Suprapubic skin (tissue), 4 donors: ENCODE measurements around the gene PACS2. TPM values are rescaled to one million over a fixed set of nuclear protein-coding genes. Genes with fewer than 3 reads are reported as not detected.

ENCODE experiments used
- DNase-seq, 2 donors: peaks; one replicate each; pipeline ENCODE4 v3.0.0-alpha.2; 2019; ENCODE audit warnings: low spot score in 2 of 2
- H3K27ac ChIP-seq: fragments of 200-600 bp; sonication (generic); one replicate; pipeline ENCODE4 v1.5.1; 2019
- H3K27me3 ChIP-seq: fragments of 200-600 bp; sonication (generic); one replicate; pipeline ENCODE4 v1.5.1; 2019
- H3K36me3 ChIP-seq: fragments of 200-600 bp; sonication (generic); one replicate; pipeline ENCODE4 v1.5.1; 2019
- H3K4me1 ChIP-seq: fragments of 200-600 bp; sonication (generic); one replicate; pipeline ENCODE4 v1.5.1; 2019
- H3K4me3 ChIP-seq: fragments of 200-600 bp; sonication (generic); one replicate; pipeline ENCODE4 v1.5.1; 2019; ENCODE audit warnings: mild to moderate bottlenecking
- H3K9me3 ChIP-seq: fragments of 200-600 bp; sonication (generic); one replicate; pipeline ENCODE4 v1.5.1; 2019
- EP300 ChIP-seq: sonication (generic); formaldehyde crosslinking; IDR thresholded peaks from one replicate; pipeline ENCODE4 v1.6.1; 2017; ENCODE audit warnings: antibody characterized with exemption
- POLR2A ChIP-seq, 2 donors: fragments of 450-650 bp; IDR thresholded peaks; one replicate each; pipeline ENCODE4 v1.6.1; 2017; ENCODE audit warnings: antibody characterized with exemption in 2 of 2, mild to moderate bottlenecking in 2 of 2, moderate library complexity in 2 of 2
- POLR2AphosphoS5 ChIP-seq, 3 donors: sonication (generic); formaldehyde crosslinking; IDR thresholded peaks; one replicate each; pipeline ENCODE4 v1.6.1; 2017; ENCODE audit warnings: antibody characterized with exemption in 3 of 3
- WGBS: methylation state at CpG from one replicate; pipeline ENCODE4 v1.1.5; 2018; 5-methylcytosine and 5-hydroxymethylcytosine counted together
- total RNA-seq, 4 donors: library from RNA; depleted of rRNA; stranded (reverse); fragments of >200 nt; gene quantifications; one replicate each; pipeline ENCODE4 v1.1.0, GENCODE V29; 2016
- TF ChIP-seq, protein P1 (sequence below), 2 donors: fragments of 200-600 bp in 1 of 2; fragments of 450-650 bp in 1 of 2; sonication (generic) in 1 of 2; IDR thresholded peaks; one replicate each; pipeline ENCODE4 v1.5.1; 2016 to 2019; ENCODE audit warnings: antibody characterized with exemption in 2 of 2, mild to moderate bottlenecking in 1 of 2, moderate library complexity in 1 of 2

Gene PACS2
- total RNA-seq, 4 donors from 2014 or later: 41.9 to 100 (median 66.6) TPM

DNA sequence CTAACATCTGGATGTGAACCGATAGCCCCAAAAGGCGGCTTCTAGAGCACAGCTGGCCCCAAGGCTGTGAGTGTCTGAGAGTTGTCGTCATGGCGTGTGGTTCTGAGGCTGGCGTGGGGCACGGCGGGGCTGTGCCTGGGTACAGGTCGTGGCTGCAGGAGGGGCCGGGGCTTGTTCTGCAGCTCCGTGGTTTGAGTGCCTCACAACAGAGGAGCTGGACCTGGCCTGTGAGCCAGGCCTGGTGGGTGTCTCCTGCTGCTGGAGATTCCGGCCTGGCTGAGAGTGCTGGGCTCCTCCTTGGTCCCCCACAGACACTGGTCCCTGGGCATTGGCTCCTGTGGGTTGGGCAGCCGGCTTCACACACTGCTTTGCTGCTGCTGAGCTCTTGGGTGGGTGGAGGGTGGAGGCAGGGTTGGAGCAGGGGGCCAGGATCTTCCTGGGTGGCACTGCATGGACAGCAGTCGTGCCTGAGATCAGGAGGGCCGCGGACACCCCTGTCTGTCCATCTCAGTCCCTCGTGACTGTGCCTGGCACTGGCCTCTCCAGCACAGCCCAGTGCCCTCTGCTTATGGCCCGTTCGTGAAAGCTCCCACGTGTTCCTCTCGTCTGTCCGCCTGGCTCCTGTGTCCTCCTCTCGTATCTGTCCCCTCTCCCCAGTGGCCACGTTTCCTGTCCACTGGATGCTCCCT lies 52.0 kb downstream of the PACS2 start:
- Histone ChIP-seq H3K4me3 (no peak overlapping the region), H3K27ac (no peak overlapping the region), H3K4me1 (peaks cover 11% of the 10 kb centered on the region), H3K27me3 (no peaks in the 10 kb centered on the region), H3K36me3 (peaks cover 28% of the 10 kb centered on the region), H3K9me3 (no peaks in the 10 kb centered on the region)
- 92% methylated on average over 21 of the region's 23 CpGs for WGBS
- no peak for TF ChIP-seq POLR2AphosphoS5 (IDR thresholded peaks at IDR 0.05)
- TF ChIP-seq, protein P1, sequence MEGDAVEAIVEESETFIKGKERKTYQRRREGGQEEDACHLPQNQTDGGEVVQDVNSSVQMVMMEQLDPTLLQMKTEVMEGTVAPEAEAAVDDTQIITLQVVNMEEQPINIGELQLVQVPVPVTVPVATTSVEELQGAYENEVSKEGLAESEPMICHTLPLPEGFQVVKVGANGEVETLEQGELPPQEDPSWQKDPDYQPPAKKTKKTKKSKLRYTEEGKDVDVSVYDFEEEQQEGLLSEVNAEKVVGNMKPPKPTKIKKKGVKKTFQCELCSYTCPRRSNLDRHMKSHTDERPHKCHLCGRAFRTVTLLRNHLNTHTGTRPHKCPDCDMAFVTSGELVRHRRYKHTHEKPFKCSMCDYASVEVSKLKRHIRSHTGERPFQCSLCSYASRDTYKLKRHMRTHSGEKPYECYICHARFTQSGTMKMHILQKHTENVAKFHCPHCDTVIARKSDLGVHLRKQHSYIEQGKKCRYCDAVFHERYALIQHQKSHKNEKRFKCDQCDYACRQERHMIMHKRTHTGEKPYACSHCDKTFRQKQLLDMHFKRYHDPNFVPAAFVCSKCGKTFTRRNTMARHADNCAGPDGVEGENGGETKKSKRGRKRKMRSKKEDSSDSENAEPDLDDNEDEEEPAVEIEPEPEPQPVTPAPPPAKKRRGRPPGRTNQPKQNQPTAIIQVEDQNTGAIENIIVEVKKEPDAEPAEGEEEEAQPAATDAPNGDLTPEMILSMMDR (IDR thresholded peaks at IDR 0.05): no peak
- no peak for TF ChIP-seq POLR2A (IDR thresholded peaks at IDR 0.05)
- TF ChIP-seq EP300: no peak
- DNase-seq: no peak

- no peak for DNase-seq
- TF ChIP-seq EP300: no peak
- TF ChIP-seq POLR2AphosphoS5 (IDR thresholded peaks at IDR 0.05): no peak
- TF ChIP-seq, protein P1 (IDR thresholded peaks at IDR 0.05): no peak
These were observed 52.8 kb downstream of the PACS2 start for GRCh38 chr14:105367116-105368031.

DNA sequence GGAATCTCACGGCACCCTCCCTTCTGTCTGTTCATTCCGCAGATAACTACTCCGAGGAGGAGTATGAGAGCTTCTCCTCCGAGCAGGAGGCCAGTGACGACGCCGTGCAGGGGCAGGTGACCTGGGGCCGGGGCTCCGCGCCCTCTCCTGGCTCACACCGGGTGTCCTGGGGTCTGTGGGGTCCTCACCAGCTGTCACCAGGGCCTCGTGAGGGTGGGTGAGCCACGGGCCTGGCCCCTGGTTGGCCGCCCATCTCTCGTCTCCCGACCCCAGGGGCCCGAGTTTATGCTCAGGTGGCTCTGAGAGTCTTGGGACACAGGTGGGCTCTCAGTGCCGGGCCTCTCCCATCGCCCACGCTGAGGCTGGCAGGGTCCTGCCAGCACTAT lies 53.5 kb downstream of the PACS2 start:
- DNase-seq: no peak
- Histone ChIP-seq H3K36me3 (peaks cover 28% of the 10 kb centered on the region), H3K9me3 (no peaks in the 10 kb centered on the region), H3K27ac (no peak overlapping the region), H3K4me1 (peaks cover 11% of the 10 kb centered on the region), H3K27me3 (no peaks in the 10 kb centered on the region), H3K4me3 (no peak overlapping the region)
- 95% methylated on average over 20 of the region's 20 CpGs for WGBS
- TF ChIP-seq, protein P1 (IDR thresholded peaks at IDR 0.05): no peak
- no peak for TF ChIP-seq POLR2A (IDR thresholded peaks at IDR 0.05)
- TF ChIP-seq POLR2AphosphoS5 (IDR thresholded peaks at IDR 0.05): no peak
- no peak for TF ChIP-seq EP300

More at GRCh38 chr14:105367116-105368031, 52.8 kb downstream of the PACS2 start:
- Histone ChIP-seq H3K4me3 (no peak overlapping the region), H3K27ac (no peak overlapping the region), H3K36me3 (peaks cover 28% of the 10 kb centered on the region), H3K27me3 (no peaks in the 10 kb centered on the region), H3K9me3 (no peaks in the 10 kb centered on the region), H3K4me1 (peaks cover 11% of the 10 kb centered on the region)
- 85% methylated on average over 11 of the region's 34 CpGs for WGBS

GRCh38 chr14:105368426-105368825 lies 53.9 kb downstream of the PACS2 start:
- 90% methylated on average over 20 of the region's 20 CpGs for WGBS
- DNase-seq: no peak
- TF ChIP-seq EP300 (no peak), POLR2A (IDR thresholded peaks at IDR 0.05) (no peak), POLR2AphosphoS5 (IDR thresholded peaks at IDR 0.05) (no peak)
- TF ChIP-seq, protein P1 (IDR thresholded peaks at IDR 0.05): no peak
- peaks cover 28% of the 10 kb centered on the region for H3K36me3 ChIP-seq
- peaks cover 11% of the 10 kb centered on the region for H3K4me1 ChIP-seq
- no peaks in the 10 kb centered on the region for H3K27me3 ChIP-seq
- no peak overlapping the region for H3K27ac ChIP-seq
- no peaks in the 10 kb centered on the region for H3K9me3 ChIP-seq
- no peak overlapping the region for H3K4me3 ChIP-seq
